Omental fat pad (tissue), 4 donors: Measurements from ENCODE around the gene ZNF699. TPM values are rescaled to one million over a fixed set of nuclear protein-coding genes. Genes with fewer than 3 reads are reported as not detected.

Source experiments
- ATAC-seq: fragments of 150-250 bp; one replicate; pipeline ENCODE4 v1.9.1; 2016; ENCODE audit warnings: mild to moderate bottlenecking, moderate library complexity; ENCODE audit not compliant: low FRiP score
- DNase-seq: peaks from one replicate; pipeline ENCODE4 v3.0.0-alpha.2; 2019; ENCODE audit warnings: low spot score
- CTCF ChIP-seq, 3 donors: fragments of 450-650 bp; IDR thresholded peaks; one replicate each; pipeline ENCODE4 v1.5.1; 2016 to 2017; ENCODE audit warnings: antibody characterized with exemption in 3 of 3, mild to moderate bottlenecking in 3 of 3, moderate library complexity in 2 of 3
- total RNA-seq, 4 donors: library from RNA; depleted of rRNA; stranded (reverse); fragments of >200 nt; gene quantifications; one replicate each; pipeline ENCODE4 v1.1.0, GENCODE V29; 2016

The ZNF699 gene
- 10 to 100 TPM in 1 of 4 donors, 1 to 10 TPM in 3; 3.7 to 12.9 (median 7.2) TPM for total RNA-seq

- TF ChIP-seq CTCF (IDR thresholded peaks at IDR 0.05) = no peak
- ATAC-seq (peak; percentile 97), DNase-seq (peak; percentile 91)
These were observed at the start of gene ZNF699 for GRCh38 chr19:9309139-9309973. Gene ZNF699 (minus strand): TSS chr19:9309838. CDS start chr19:9305119, 4,719 bp downstream.

DNA sequence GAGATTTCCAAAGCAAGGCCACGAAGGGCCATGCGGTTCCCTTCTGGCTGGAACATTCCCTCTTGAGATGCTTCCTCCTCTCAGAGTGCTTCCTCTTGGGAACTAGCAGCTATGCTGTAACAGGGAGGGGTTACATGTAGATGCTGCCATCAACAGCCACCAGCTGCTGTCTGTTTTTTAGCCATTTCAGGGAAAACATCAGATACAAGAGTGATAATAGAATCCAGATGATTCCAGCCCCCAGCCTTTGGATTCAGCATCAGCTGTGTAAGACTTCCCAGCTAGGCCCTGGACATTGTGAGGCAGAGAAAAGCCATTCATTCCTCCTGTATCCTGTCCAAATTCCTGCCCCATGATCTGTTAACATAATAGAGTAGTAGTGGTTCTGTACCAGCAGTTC, 45.0 kb upstream of the ZNF699 start:
- DNase-seq = no peak
- no peak for TF ChIP-seq CTCF (IDR thresholded peaks at IDR 0.05)
- ATAC-seq = no peak

- TF ChIP-seq CTCF (IDR thresholded peaks at IDR 0.05) = no peak
- no peak for ATAC-seq
- DNase-seq = no peak
These were observed 43.4 kb upstream of the ZNF699 start for GRCh38 chr19:9353011-9353410.

DNA sequence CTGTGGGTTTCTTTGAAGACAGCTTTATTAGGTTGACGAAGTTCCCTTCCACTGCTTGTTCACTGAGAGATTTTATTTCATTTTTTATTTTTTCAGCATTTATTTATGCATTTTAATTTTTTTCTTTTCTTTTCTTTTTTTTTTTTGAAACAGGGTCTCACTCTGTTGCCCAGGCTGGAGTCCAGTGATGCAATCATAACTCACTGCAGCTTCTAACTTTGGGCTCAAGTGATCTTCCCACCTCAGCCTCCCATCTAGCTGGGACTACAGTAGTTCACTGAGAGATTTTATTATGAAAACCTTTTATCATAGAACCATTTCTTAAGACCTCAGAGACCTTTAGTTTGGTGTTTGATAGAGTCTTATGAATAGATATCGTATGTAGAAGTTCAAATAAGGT, 42.9 kb upstream of the ZNF699 start:
- no peak for TF ChIP-seq CTCF (IDR thresholded peaks at IDR 0.05)
- ATAC-seq = no peak
- DNase-seq = no peak

GRCh38 chr19:9348671-9349070, 39.0 kb upstream of the ZNF699 start:
- no peak for DNase-seq
- ATAC-seq = no peak
- TF ChIP-seq CTCF (IDR thresholded peaks at IDR 0.05) = no peak

DNA sequence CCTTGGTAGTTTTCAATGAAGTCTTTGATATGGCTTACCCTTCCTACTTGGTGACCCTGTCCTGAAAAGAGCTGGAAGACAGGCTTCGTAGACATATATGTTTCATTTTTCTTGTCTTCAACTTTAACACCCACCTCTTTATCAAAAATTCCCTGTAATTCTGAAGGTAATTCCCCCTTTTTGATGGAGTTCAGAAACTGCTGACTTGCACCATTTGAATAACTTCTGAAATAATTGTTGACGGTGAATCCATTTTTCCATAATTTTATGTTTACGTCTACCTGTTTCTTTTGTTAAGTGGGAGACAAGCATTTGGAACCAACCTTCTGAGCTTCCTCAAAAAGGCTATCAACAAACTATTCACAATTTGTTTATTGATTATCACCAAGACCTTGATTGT, 38.6 kb upstream of the ZNF699 start:
- ATAC-seq = no peak
- TF ChIP-seq CTCF (IDR thresholded peaks at IDR 0.05) = no peak
- DNase-seq = no peak

- ATAC-seq = no peak
- no peak for DNase-seq
- TF ChIP-seq CTCF (IDR thresholded peaks at IDR 0.05) = no peak
These were observed 35.4 kb upstream of the ZNF699 start for GRCh38 chr19:9345005-9345404.
